K562 (cell line): ENCODE results near the gene GPR12. TPM values are rescaled to one million over a fixed set of nuclear protein-coding genes. Genes with fewer than 3 reads are reported as not detected.

Experiments used
- polyA plus RNA-seq, 8 experiments: library from polyadenylated mRNA; depleted of rRNA in 4 of 8; stranded (reverse) in 5 of 8; unstranded in 3 of 8; fragments of >200 nt; fragmentation: Nextera tagmentation in 2 of 8; fragmentation: Illumina TruSeq in 1 of 8; extraction: Ambion mirVana in 2 of 8; extraction: Trizol in 1 of 8; gene quantifications; 2 replicates each; pipeline versions ENCODE4 v1.2.1 to v1.2.3, GENCODE V29; 2011 to 2014; ENCODE audit warnings: inconsistent platforms in 1 of 8, missing spikeins in 1 of 8
- total RNA-seq, 7 experiments: library from RNA; depleted of rRNA in 6 of 7; stranded (reverse); fragments of >200 nt in 6 of 7; fragmentation: Illumina TruSeq in 2 of 7; extraction: Trizol in 2 of 7; gene quantifications; 2 replicates each; pipeline versions ENCODE4 v1.2.1 to v1.2.3, GENCODE V29; 2011 to 2021; ENCODE audit warnings: low replicate concordance in 1 of 7
- TF ChIP-seq, protein P1 (sequence below), 2 experiments: fragments of 450-650 bp in 1 of 2; sonication (generic) in 1 of 2; formaldehyde crosslinking in 1 of 2; IDR thresholded peaks; 2 replicates each; pipeline versions ENCODE4 v1.7.1 to v1.9.0; 2016 to 2022; ENCODE audit warnings: inconsistent platforms in 1 of 2, mild to moderate bottlenecking in 1 of 2, missing genetic modification reagents in 1 of 2

The GPR12 gene
- total and polyA plus RNA-seq, 9 of the 15 experiments (the other 6 are each of a cell fraction or from before 2014, with no cell fraction given): not detected

DNA sequence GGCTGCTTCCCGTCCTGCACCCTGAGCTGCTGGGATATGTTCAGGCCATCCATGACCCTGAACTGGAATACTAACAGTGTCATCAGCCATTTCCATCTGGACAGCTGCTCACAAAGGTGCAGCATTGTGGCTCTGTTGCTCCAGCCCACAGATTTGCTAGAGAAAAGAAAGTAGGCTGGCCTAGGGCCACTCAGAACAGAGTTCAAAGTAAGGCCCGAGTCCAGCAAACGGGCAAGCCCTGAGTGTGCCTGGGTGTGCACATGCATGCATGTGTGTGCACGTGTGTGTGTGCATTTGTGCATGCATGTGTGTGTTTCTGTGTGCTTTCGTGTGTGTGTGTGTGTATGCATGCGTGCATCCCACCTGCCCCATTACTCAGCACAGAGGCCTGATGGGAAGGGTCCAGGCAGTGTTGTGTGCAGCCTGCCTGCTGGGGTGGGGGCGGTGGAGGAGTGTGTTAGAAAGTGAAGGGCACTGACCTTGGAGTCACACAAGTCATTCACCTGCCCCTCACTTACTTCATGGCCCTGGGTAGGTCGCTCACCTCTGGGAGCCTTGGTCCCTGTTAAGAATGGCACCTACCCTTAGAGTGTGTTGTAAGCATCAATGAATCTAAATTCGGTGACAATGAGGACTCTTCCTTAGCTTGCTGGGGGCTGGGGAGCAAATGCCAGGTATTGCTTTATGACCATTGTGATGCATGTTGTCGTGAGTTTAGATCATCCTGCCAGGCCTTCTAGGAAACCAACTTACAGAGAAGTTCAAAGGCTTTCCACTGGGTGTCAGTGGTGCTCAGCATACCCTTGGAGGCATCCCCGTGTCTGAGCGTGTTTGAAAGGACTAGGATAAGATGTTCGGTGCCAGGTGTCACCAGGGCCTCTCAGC, 53.2 kb downstream of the GPR12 start (continued):
- TF ChIP-seq, protein P1, sequence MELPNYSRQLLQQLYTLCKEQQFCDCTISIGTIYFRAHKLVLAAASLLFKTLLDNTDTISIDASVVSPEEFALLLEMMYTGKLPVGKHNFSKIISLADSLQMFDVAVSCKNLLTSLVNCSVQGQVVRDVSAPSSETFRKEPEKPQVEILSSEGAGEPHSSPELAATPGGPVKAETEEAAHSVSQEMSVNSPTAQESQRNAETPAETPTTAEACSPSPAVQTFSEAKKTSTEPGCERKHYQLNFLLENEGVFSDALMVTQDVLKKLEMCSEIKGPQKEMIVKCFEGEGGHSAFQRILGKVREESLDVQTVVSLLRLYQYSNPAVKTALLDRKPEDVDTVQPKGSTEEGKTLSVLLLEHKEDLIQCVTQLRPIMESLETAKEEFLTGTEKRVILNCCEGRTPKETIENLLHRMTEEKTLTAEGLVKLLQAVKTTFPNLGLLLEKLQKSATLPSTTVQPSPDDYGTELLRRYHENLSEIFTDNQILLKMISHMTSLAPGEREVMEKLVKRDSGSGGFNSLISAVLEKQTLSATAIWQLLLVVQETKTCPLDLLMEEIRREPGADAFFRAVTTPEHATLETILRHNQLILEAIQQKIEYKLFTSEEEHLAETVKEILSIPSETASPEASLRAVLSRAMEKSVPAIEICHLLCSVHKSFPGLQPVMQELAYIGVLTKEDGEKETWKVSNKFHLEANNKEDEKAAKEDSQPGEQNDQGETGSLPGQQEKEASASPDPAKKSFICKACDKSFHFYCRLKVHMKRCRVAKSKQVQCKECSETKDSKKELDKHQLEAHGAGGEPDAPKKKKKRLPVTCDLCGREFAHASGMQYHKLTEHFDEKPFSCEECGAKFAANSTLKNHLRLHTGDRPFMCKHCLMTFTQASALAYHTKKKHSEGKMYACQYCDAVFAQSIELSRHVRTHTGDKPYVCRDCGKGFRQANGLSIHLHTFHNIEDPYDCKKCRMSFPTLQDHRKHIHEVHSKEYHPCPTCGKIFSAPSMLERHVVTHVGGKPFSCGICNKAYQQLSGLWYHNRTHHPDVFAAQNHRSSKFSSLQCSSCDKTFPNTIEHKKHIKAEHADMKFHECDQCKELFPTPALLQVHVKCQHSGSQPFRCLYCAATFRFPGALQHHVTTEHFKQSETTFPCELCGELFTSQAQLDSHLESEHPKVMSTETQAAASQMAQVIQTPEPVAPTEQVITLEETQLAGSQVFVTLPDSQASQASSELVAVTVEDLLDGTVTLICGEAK (IDR thresholded peaks at IDR 0.05): no peak
- TF ChIP-seq, protein P1 (CRISPR knock-in tag; IDR thresholded peaks at IDR 0.05): no peak
